Airway epithelial cell (primary cell): Measurements from ENCODE around the gene AP1B1. TPM values are rescaled to one million over a fixed set of nuclear protein-coding genes. Genes with fewer than 3 reads are reported as not detected.

ENCODE experiments used
- total RNA-seq: library from RNA; depleted of rRNA; stranded (reverse); fragments of >200 nt; gene quantifications from 2 replicates; pipeline ENCODE4 v1.2.3, GENCODE V29; 2015

The AP1B1 gene
- total RNA-seq: 112 and 129 TPM in 2 replicates

GRCh38 chr22:29387921-29388758 is at the start of gene AP1B1:
Gene AP1B1, minus strand, starts transcription at chr22:29388570. Its CDS starts 21,327 bp downstream, at chr22:29367243.

GRCh38 chr22:29315286-29316140 is 72.9 kb downstream of the AP1B1 start, which contains the start of gene RASL10A:
Gene RASL10A, minus strand, starts transcription at chr22:29315697. Its CDS starts 451 bp downstream, at chr22:29315246.

GRCh38 chr22:29306175-29306834 is 82.1 kb downstream of the AP1B1 start, which contains the start of gene GAS2L1:
Gene GAS2L1, plus strand, starts transcription at chr22:29306650. Its CDS starts 1,456 bp downstream, at chr22:29308106.

Other genes with a start within 250 kb of the AP1B1 start
- 0.14 and 0.51 TPM in 2 replicates for gene EMID1, start 182.7 kb downstream of the AP1B1 start, total RNA-seq
- gene RHBDD3, start 120.6 kb downstream of the AP1B1 start, total RNA-seq: 24.5 and 29.8 TPM in 2 replicates
- gene EWSR1, start 120.3 kb downstream of the AP1B1 start, total RNA-seq: 195 and 260 TPM in 2 replicates
- 25.3 and 29.8 TPM in 2 replicates for gene GAS2L1, start 81.9 kb downstream of the AP1B1 start, total RNA-seq
- gene RASL10A, start 72.9 kb downstream of the AP1B1 start, total RNA-seq: not detected in 2 replicates
- not detected in 2 replicates for gene RFPL1, start 50.0 kb upstream of the AP1B1 start, total RNA-seq
- gene NEFH, start 91.6 kb upstream of the AP1B1 start, total RNA-seq: 3.6 and 3.7 TPM in 2 replicates
- gene THOC5, start 165.2 kb upstream of the AP1B1 start, total RNA-seq: 35.8 and 41.2 TPM in 2 replicates
- gene NIPSNAP1, start 192.5 kb upstream of the AP1B1 start, total RNA-seq: 55.6 and 74.6 TPM in 2 replicates
- 42.9 and 61.0 TPM in 2 replicates for gene NF2, start 215.1 kb upstream of the AP1B1 start, total RNA-seq